ENCODE measurements around the gene ALKBH4. TPM values are rescaled to one million over a fixed set of nuclear protein-coding genes. Genes with fewer than 3 reads are reported as not detected.

The ALKBH4 gene
- total and polyA plus RNA-seq, 2 of the 8 experiments (the other 6 are each of a cell fraction or from before 2014, with no cell fraction given), result 10.2 to 16.6 TPM

DNA sequence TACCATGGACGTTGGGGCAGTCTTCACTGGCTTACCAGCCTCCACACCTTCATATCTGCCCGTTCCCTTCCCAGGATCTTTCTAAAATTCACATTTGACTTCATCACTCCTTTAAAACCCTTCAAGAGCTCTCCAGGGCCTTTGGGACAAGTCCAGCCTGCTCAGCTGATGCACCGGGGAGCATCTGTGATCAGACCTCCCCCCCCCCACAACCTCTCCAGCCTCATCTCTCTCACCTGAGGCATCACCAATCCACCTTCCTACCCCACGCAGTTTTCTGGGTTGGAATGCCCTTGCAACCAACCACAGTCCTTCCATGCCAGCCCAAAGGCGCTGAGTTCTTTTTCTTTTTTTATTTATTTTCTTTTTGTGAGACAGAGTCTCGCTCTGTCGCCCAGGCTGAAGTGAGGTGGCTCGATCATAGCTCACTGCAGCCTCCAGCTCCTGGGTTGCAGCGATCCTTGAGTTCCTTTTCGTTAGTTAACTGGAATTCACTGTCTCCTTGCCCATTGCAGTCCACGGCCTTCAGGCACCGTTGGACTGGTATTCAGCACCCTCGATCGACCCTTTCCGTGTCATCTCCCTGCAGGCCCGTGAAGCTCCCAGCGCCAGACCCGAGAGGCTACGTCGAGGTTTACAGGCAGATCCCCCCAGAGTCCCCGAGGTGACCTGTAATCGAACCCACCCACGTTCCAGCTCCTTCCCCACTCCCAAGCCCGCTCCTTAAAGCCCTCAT, 654 bp downstream of the ALKBH4 start:
- peak overlapping the region; percentile 73 for H4K5ac ChIP-seq (ENCODE audit: insufficient read length, low read depth, low read length)
- H3K9ac ChIP-seq (replicated peaks in 1 of 4; ENCODE audit: extremely low read depth in 1 of 4, low read depth in 3 of 4, low read length in 3 of 4), result peak overlapping the region; percentile 68 to 86 (median 82)
- H3K18ac ChIP-seq (ENCODE audit: extremely low read depth, low read length), result peak overlapping the region; percentile 90; the same call in 1 of the 2 replicates
- no peaks in the 10 kb centered on the region for H3K9me3 ChIP-seq (ENCODE audit: insufficient read depth in 2 of 2, low read depth in 1 of 2, low read length in 1 of 2)
- H3K4ac ChIP-seq (replicated peaks; ENCODE audit: insufficient read length, low read depth, low read length), result peak overlapping the region; percentile 81
- H3K23ac ChIP-seq (ENCODE audit: insufficient read length), result no peak overlapping the region
- no peak for DNase-seq (ENCODE audit: low read depth in 1 of 2, low spot score in 2 of 2)
- H3K4me3 ChIP-seq (ENCODE audit: extremely low read depth in 1 of 4, insufficient read depth in 2 of 4, low read depth in 3 of 4, low read length in 4 of 4), result peak overlapping the region; percentile 82 to 99 (median 88)
- no peak overlapping the region for H2BK20ac ChIP-seq (ENCODE audit: low read length)
- peak overlapping the region; percentile 64 for H2AFZ ChIP-seq (ENCODE audit: low read length)
- peak overlapping the region; percentile 32; the same call in 1 of the 2 replicates for H2AK5ac ChIP-seq (ENCODE audit: low read depth, low read length)
- 23% methylated on average over 24 of the region's 24 CpGs; no CpG with 5 or more reads in 1 of the 2 experiments for WGBS, 2 experiments (ENCODE audit: extremely low coverage in 1 of 2, insufficient coverage in 1 of 2, insufficient read length in 1 of 2, insufficient replicate concordance in 2 of 2, low coverage in 1 of 2, low lambda C conversion rate in 2 of 2, missing lambda C conversion rate in 1 of 2)
- POLR2A ChIA-PET (ENCODE audit: partially characterized antibody), result interaction anchor here (0.6 to 2.0 kb wide), 10 partner anchors 8 to 393 kb away, joined by 3 to 6 read pairs (median 4); no protein-coding TSS in a partner anchor
- no peak for FAIRE-seq
- peaks cover 0 to 6% (median 4%) of the 10 kb centered on the region in 4 experiments; a peak in 4 of 8 replicates for H3K36me3 ChIP-seq (ENCODE audit: control insufficient read depth in 2 of 4, insufficient read depth in 4 of 4, low read length in 3 of 4)
- peaks cover 9% of the 10 kb centered on the region for H3K79me1 ChIP-seq (ENCODE audit: low read depth, low read length)
- H2BK12ac ChIP-seq (ENCODE audit: low read depth, low read length), result no peak overlapping the region
- H3K27ac ChIP-seq (ENCODE audit: low read depth, low read length), result peak overlapping the region; percentile 12; the same call in 1 of the 2 replicates
- peaks cover 5% of the 10 kb centered on the region; the same call in 1 of the 2 replicates for H3K23me2 ChIP-seq (ENCODE audit: low read depth, low read length)
- H2BK15ac ChIP-seq (ENCODE audit: low read length), result no peak overlapping the region
- H3K14ac ChIP-seq (ENCODE audit: insufficient read length), result no peak overlapping the region
- peak overlapping the region; percentile 93 for H4K91ac ChIP-seq (replicated peaks; ENCODE audit: insufficient read length, low read length)
- no peak for TF ChIP-seq ZNF274 (IDR thresholded peaks at IDR 0.05; ENCODE audit: borderline replicate concordance, extremely low read depth, low read length)
- no peak for TF ChIP-seq POLR2AphosphoS5 (IDR thresholded peaks at IDR 0.05; ENCODE audit: low read depth, low read length)
- TF ChIP-seq RAD21 (IDR thresholded peaks at IDR 0.05 in 1 of 2, conservative IDR thresholded peaks at IDR 0.05 in 1 of 2; ENCODE audit: low read depth in 2 of 2, low read length in 2 of 2), result no peak
- H3K27me3 ChIP-seq (replicated peaks in 1 of 4; ENCODE audit: control insufficient read depth in 3 of 4, extremely low read depth in 1 of 4, insufficient read depth in 3 of 4, low read length in 3 of 4), result no peaks in the 10 kb centered on the region; a peak in 1 of 7 replicates
- H3K4me2 ChIP-seq (ENCODE audit: insufficient read depth in 1 of 2, low read depth in 2 of 2, low read length in 2 of 2), result peak overlapping the region; percentile 88 to 98
- CTCF ChIA-PET (ENCODE audit: partially characterized antibody), result interaction anchor here (0.6 to 1.7 kb wide), 9 partner anchors 14 to 1204 kb away, joined by 3 to 8 read pairs (median 4); no protein-coding TSS in a partner anchor
- peaks cover 0 to 11% of the 10 kb centered on the region in 2 experiments; a peak in 2 of 4 replicates for H3K79me2 ChIP-seq (ENCODE audit: control insufficient read depth in 1 of 2, insufficient read depth in 2 of 2, low read length in 2 of 2)
- peaks cover 0 to 10% (median 1%) of the 10 kb centered on the region in 4 experiments; a peak in 3 of 7 replicates for H3K4me1 ChIP-seq (replicated peaks in 1 of 4; ENCODE audit: control insufficient read depth in 3 of 4, insufficient read depth in 4 of 4, low read length in 3 of 4)
- H4K8ac ChIP-seq (ENCODE audit: extremely low read depth, insufficient read depth, low read length), result peak overlapping the region; percentile 94
- H2BK5ac ChIP-seq (ENCODE audit: low read depth, low read length), result peak overlapping the region; percentile 80; the same call in 1 of the 2 replicates
- no peak overlapping the region for H2BK120ac ChIP-seq (replicated peaks; ENCODE audit: low read depth, low read length)
- H3K56ac ChIP-seq (replicated peaks; ENCODE audit: insufficient read length, low read depth, low read length), result peak overlapping the region; percentile 90
- peaks cover 0 to 8% of the 10 kb centered on the region in 2 experiments for H4K20me1 ChIP-seq (replicated peaks in 1 of 2; ENCODE audit: control insufficient read depth in 1 of 2, insufficient read depth in 2 of 2, low read length in 2 of 2)
